ENCODE results near the gene GPX3. TPM values are rescaled to one million over a fixed set of nuclear protein-coding genes. Genes with fewer than 3 reads are reported as not detected.

The GPX3 gene
- total and polyA plus RNA-seq, 2 of the 8 experiments (the other 6 are each of a cell fraction or from before 2014, with no cell fraction given), result 27.8 to 77.9 TPM

- TF ChIP-seq SIX5 (IDR thresholded peaks at IDR 0.05; ENCODE audit: low read depth, low read length), result no peak
- TF ChIP-seq PHF8 (conservative IDR thresholded peaks at IDR 0.05; ENCODE audit: low read depth, low read length), result no peak
Measured at GRCh38 chr5:150989695-150990094, 30.7 kb upstream of the GPX3 start (continued).
